Stimulated activated CD8-positive, alpha-beta memory T cell treated with anti-CD3 and anti-CD28 coated beads, Interleukin-4, amount 100 ng/mL, for 1 hour (primary cell): ENCODE data around the gene C1GALT1C1.
"Not testable (repeated sequence)": the region's sequence is repeated elsewhere in the genome, so short reads cannot be mapped to it uniquely, and the experiment has no call there.

Experiments used
- DNase-seq, 2 donors: peaks; one replicate each; pipeline ENCODE4 v3.0.0-alpha.2; 2020; ENCODE audit warnings: low read depth in 2 of 2, low spot score in 1 of 2

Gene C1GALT1C1

GRCh38 chrX:120629667-120630537 lies at the start of gene C1GALT1C1:
Gene C1GALT1C1, minus strand, starts transcription at chrX:120630054. Its CDS starts 2,888 bp downstream, at chrX:120627166.
- DNase-seq: peak; percentile 70 to 77

GRCh38 chrX:120677004-120677652 lies 47.3 kb upstream of the C1GALT1C1 start:
- no peak for DNase-seq

- DNase-seq: no peak
Measured at GRCh38 chrX:120672841-120673530, 43.1 kb upstream of the C1GALT1C1 start.

GRCh38 chrX:120672389-120672788 lies 42.5 kb upstream of the C1GALT1C1 start:
- DNase-seq: no peak

GRCh38 chrX:120671963-120672362 lies 42.1 kb upstream of the C1GALT1C1 start:
- DNase-seq: no peak

- DNase-seq: no peak
Measured at GRCh38 chrX:120668357-120668756, 38.5 kb upstream of the C1GALT1C1 start.

GRCh38 chrX:120664535-120664934 lies 34.7 kb upstream of the C1GALT1C1 start:
- not testable (repeated sequence) for DNase-seq

- DNase-seq: no peak
Measured at GRCh38 chrX:120664081-120664480, 34.2 kb upstream of the C1GALT1C1 start.

GRCh38 chrX:120662662-120663061 lies 32.8 kb upstream of the C1GALT1C1 start:
- no peak for DNase-seq

- no peak for DNase-seq
Measured at GRCh38 chrX:120660637-120661036, 30.8 kb upstream of the C1GALT1C1 start.

GRCh38 chrX:120653000-120653399 lies 23.1 kb upstream of the C1GALT1C1 start:
- DNase-seq: no peak

GRCh38 chrX:120652256-120652655 lies 22.4 kb upstream of the C1GALT1C1 start:
- DNase-seq: not testable (repeated sequence)

- DNase-seq: no peak
Measured at GRCh38 chrX:120647127-120647526, 17.3 kb upstream of the C1GALT1C1 start.

GRCh38 chrX:120642871-120643270 lies 13.0 kb upstream of the C1GALT1C1 start:
- no peak for DNase-seq

- no peak for DNase-seq
Measured at GRCh38 chrX:120638619-120639018, 8.8 kb upstream of the C1GALT1C1 start.

- DNase-seq: no peak
Measured at GRCh38 chrX:120625371-120625770, 4.5 kb downstream of the C1GALT1C1 start.

GRCh38 chrX:120617996-120618630 lies 11.7 kb downstream of the C1GALT1C1 start:
- DNase-seq: no peak

- no peak for DNase-seq
Measured at GRCh38 chrX:120614816-120615215, 15.0 kb downstream of the C1GALT1C1 start.

- no peak for DNase-seq
Measured at GRCh38 chrX:120612086-120612485, 17.8 kb downstream of the C1GALT1C1 start.

GRCh38 chrX:120604361-120604782 lies 25.5 kb downstream of the C1GALT1C1 start:
- no peak for DNase-seq

- peak; percentile 26 to 41 for DNase-seq
Measured at GRCh38 chrX:120603707-120604360, 26.0 kb downstream of the C1GALT1C1 start, which contains the start of gene MCTS1. Gene MCTS1, plus strand, starts transcription at chrX:120604101. Its CDS starts 136 bp downstream, at chrX:120604237.
